Motor neuron (in vitro differentiated cells): ENCODE data around the gene LYRM1. TPM values are rescaled to one million over a fixed set of nuclear protein-coding genes. Genes with fewer than 3 reads are reported as not detected.

Experiments used
- total RNA-seq, 8 experiments: library from RNA; unstranded; fragments of 300-600 nt; gene quantifications; 2 replicates each; pipeline versions ENCODE4 v1.2.3 to v1.2.4, GENCODE V29; 2022

The LYRM1 gene
- total RNA-seq, 8 experiments from 2014 or later, result 22.5 to 71.4 (median 53.2) TPM

Other genes with a start within 250 kb of the LYRM1 start
- under 1 TPM in 4 of 8 experiments, not detected in 4; 0.14 to 0.36 (median 0.25) TPM for gene ACSM1, start 203.1 kb upstream of the LYRM1 start, total RNA-seq
- gene THUMPD1, start 159.0 kb upstream of the LYRM1 start, total RNA-seq, result 10 to 100 TPM; 24.1 to 53.5 (median 40.2) TPM
- gene ACSM3, start 136.8 kb upstream of the LYRM1 start, total RNA-seq, result 1 to 10 TPM in 4 of 8 experiments, under 1 TPM in 4; 0.23 to 4.5 (median 1.7) TPM
- 10 to 100 TPM; 16.5 to 36.5 (median 24.6) TPM for gene ERI2, start 94.3 kb upstream of the LYRM1 start, total RNA-seq
- gene REXO5, start 94.2 kb upstream of the LYRM1 start, total RNA-seq, result 10 to 100 TPM in 1 of 8 experiments, 1 to 10 TPM in 7; 2.1 to 16.9 (median 6.4) TPM
- gene DCUN1D3, start 413 bp upstream of the LYRM1 start, total RNA-seq, result 10 to 100 TPM in 4 of 8 experiments, 1 to 10 TPM in 4; 6.9 to 15.1 (median 11.0) TPM